Measurements from ENCODE around the gene TNNT1.

The TNNT1 gene

DNA sequence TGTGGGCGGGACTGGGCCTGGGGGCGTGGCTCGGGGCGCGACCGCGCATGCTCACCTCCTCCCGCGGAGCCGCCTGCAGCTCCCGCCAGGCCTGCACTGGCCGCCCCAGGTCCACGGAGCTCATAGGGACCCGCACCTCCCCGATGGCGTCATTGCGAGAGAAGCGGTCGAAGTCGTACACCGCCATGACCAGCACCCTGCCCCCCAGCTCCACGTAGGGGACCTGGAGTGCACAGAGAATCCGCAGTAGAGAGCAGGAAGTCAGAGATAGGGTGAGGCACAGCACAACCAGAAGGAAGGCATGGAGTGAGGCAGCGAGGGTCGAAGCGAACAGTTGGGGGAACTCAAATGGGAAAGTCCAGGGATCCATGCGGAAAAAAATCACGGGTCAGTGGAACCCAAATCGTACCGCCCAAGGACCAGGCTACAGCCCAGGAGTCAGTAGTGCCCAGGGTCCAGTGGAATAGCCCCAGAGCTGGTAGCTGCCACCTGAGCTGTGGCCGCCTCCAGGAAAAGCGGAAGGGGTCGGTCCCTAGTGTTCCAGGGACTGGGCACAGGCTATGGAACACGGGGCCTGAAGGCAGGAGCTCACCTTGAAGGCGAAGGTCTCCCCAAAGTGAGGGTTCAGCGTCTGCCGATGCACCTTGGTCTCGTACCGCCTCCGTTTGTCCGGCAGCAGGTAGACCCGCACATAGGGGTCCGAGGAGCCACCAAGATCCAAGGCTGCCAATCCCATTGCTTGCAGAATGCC lies 26.3 kb upstream of the TNNT1 start:
- Histone ChIP-seq H3K36me3 (replicated peaks; ENCODE audit: low read depth, low read length) (no peaks in the 10 kb centered on the region), H2AFZ (ENCODE audit: low read depth, low read length) (no peak overlapping the region), H3K9ac (ENCODE audit: low read length) (no peak overlapping the region), H4K20me1 (ENCODE audit: insufficient read depth, low read length) (no peaks in the 10 kb centered on the region), H3K79me2 (ENCODE audit: low read length) (no peaks in the 10 kb centered on the region), H3K4me3 (ENCODE audit: low read length) (no peak overlapping the region), H3K9me3 (ENCODE audit: insufficient read depth, low read length) (no peaks in the 10 kb centered on the region), H3K4me2 (ENCODE audit: low read length) (no peak overlapping the region), H3K4me1 (ENCODE audit: low read length) (no peaks in the 10 kb centered on the region), H3K27me3 (ENCODE audit: low read depth, low read length) (peaks cover 3% of the 10 kb centered on the region; the same call in 1 of the 2 replicates), H3K27ac (ENCODE audit: low read length) (no peak overlapping the region)
- TF ChIP-seq, protein P1, sequence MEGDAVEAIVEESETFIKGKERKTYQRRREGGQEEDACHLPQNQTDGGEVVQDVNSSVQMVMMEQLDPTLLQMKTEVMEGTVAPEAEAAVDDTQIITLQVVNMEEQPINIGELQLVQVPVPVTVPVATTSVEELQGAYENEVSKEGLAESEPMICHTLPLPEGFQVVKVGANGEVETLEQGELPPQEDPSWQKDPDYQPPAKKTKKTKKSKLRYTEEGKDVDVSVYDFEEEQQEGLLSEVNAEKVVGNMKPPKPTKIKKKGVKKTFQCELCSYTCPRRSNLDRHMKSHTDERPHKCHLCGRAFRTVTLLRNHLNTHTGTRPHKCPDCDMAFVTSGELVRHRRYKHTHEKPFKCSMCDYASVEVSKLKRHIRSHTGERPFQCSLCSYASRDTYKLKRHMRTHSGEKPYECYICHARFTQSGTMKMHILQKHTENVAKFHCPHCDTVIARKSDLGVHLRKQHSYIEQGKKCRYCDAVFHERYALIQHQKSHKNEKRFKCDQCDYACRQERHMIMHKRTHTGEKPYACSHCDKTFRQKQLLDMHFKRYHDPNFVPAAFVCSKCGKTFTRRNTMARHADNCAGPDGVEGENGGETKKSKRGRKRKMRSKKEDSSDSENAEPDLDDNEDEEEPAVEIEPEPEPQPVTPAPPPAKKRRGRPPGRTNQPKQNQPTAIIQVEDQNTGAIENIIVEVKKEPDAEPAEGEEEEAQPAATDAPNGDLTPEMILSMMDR (IDR thresholded peaks at IDR 0.05; ENCODE audit: low read depth, low read length) = no peak
- no peak for TF ChIP-seq EZH2phosphoT487 (IDR thresholded peaks at IDR 0.05; ENCODE audit: low read depth)

DNA sequence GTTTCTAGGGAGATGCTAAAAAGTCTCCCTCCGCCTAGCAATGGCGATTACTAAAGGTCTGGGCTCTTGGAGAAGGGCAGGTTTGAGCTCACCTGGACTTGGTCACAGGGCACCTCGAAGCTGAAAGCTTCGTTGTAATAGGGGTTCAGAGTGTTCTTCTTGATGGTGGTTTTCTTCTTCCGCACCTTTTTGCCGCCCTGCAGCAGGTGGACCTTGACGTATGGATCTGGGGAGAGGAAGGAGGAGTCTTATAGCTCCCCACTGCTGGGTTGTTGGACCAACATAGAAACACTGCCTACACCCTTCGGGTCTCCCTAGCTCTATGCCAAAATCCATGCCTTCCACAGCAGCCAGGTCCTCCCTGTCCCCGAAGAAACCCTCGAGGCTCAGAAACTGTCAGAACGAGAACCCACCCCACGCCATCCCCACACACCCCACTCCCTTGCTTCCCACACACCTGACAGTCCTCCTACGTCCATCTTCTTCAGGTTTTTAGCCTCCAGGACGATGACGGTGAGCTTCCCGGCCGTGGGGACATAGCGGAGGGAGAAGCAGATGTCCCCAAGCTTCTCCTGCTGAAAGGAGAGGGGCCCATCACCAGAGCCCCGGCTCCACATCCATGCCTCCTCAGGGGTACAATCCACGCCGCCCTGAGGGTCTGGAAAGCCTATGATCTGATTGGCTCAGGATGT lies 25.6 kb upstream of the TNNT1 start:
- H3K9me3 ChIP-seq (ENCODE audit: insufficient read depth, low read length) = no peaks in the 10 kb centered on the region
- peaks cover 4% of the 10 kb centered on the region; the same call in 1 of the 2 replicates for H3K27me3 ChIP-seq (ENCODE audit: low read depth, low read length)
- TF ChIP-seq EZH2phosphoT487 (IDR thresholded peaks at IDR 0.05; ENCODE audit: low read depth) = no peak
- TF ChIP-seq, protein P1 (IDR thresholded peaks at IDR 0.05; ENCODE audit: low read depth, low read length) = no peak
- no peak overlapping the region for H3K9ac ChIP-seq (ENCODE audit: low read length)
- no peak overlapping the region for H2AFZ ChIP-seq (ENCODE audit: low read depth, low read length)
- no peaks in the 10 kb centered on the region for H4K20me1 ChIP-seq (ENCODE audit: insufficient read depth, low read length)
- H3K27ac ChIP-seq (ENCODE audit: low read length) = no peak overlapping the region
- no peaks in the 10 kb centered on the region for H3K79me2 ChIP-seq (ENCODE audit: low read length)
- no peaks in the 10 kb centered on the region for H3K4me1 ChIP-seq (ENCODE audit: low read length)
- no peak overlapping the region for H3K4me3 ChIP-seq (ENCODE audit: low read length)
- no peaks in the 10 kb centered on the region for H3K36me3 ChIP-seq (replicated peaks; ENCODE audit: low read depth, low read length)
- H3K4me2 ChIP-seq (ENCODE audit: low read length) = no peak overlapping the region

DNA sequence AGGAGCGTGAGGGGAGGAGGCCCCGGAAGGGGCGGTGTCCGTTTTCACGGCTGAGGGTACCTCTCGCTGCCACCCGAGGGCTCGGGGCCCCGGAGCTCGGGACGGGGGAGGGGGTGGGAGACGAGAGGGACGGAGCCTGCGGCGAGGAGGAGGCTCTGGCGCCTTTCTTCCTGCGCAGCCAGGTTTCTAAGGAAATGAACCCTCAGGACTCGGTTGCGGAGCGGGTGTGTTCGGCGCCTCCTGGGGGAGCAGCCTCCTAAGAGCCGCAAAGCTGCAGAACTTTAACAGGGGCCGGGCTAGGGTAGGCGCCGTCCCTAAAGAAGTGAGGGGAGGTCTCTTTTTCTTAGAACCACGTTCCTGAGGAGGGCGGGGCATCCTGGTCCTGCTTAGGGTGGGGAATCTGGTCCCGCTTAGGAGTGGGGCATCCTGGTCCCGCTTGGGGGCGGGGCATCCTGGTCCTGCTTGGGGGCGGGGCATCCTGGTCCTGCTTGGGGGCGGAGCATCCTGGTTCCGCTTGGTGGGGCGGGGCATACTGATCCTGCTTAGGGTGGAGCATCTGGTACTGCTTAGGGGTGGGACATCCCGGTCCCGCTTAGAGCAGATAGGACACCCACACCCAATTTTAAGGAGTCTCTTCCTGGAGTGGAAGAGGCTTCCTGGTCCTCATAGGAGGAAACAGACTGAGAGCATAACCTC lies 24.9 kb upstream of the TNNT1 start:
- Histone ChIP-seq H3K36me3 (replicated peaks; ENCODE audit: low read depth, low read length) (no peaks in the 10 kb centered on the region), H3K4me1 (ENCODE audit: low read length) (no peaks in the 10 kb centered on the region), H3K4me2 (ENCODE audit: low read length) (no peak overlapping the region), H4K20me1 (ENCODE audit: insufficient read depth, low read length) (no peaks in the 10 kb centered on the region), H3K9me3 (ENCODE audit: insufficient read depth, low read length) (no peaks in the 10 kb centered on the region), H2AFZ (ENCODE audit: low read depth, low read length) (no peak overlapping the region), H3K27me3 (ENCODE audit: low read depth, low read length) (peaks cover 4% of the 10 kb centered on the region; the same call in 1 of the 2 replicates), H3K4me3 (ENCODE audit: low read length) (no peak overlapping the region), H3K27ac (ENCODE audit: low read length) (no peak overlapping the region), H3K79me2 (ENCODE audit: low read length) (no peaks in the 10 kb centered on the region), H3K9ac (ENCODE audit: low read length) (no peak overlapping the region)
- no peak for TF ChIP-seq EZH2phosphoT487 (IDR thresholded peaks at IDR 0.05; ENCODE audit: low read depth)
- TF ChIP-seq, protein P1 (IDR thresholded peaks at IDR 0.05; ENCODE audit: low read depth, low read length) = no peak

DNA sequence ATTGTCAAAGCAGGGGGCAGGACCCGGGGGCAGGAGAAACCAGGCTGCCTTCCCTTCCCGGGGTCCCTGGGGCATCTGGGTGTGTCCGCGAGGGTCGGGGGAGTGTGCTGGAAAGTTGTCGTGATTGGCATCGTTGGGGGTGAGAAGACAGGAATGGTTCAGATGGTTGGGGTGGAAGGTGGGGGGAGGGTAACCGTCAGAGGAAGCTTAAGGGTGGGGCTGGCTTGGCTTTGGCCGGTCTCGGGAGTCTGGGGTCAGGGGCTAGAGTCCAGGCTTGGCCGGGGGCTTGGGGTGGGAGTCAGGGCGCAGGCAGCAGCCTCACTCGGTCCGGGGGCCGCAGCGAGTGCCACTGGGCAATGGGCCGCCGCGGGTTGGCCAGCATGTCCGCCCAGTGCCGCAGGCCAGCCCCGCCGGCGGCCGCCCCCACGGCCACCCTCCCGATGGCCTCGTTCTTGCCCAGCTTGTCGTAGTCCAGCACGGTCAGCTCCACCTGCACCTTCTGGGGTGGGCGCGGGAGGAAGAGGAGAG lies 24.2 kb upstream of the TNNT1 start:
- no peak overlapping the region for H3K4me2 ChIP-seq (ENCODE audit: low read length)
- H2AFZ ChIP-seq (ENCODE audit: low read depth, low read length) = no peak overlapping the region
- no peaks in the 10 kb centered on the region for H4K20me1 ChIP-seq (ENCODE audit: insufficient read depth, low read length)
- H3K36me3 ChIP-seq (replicated peaks; ENCODE audit: low read depth, low read length) = no peaks in the 10 kb centered on the region
- H3K27ac ChIP-seq (ENCODE audit: low read length) = no peak overlapping the region
- peaks cover 4% of the 10 kb centered on the region; the same call in 1 of the 2 replicates for H3K27me3 ChIP-seq (ENCODE audit: low read depth, low read length)
- TF ChIP-seq, protein P1 (IDR thresholded peaks at IDR 0.05; ENCODE audit: low read depth, low read length) = no peak
- TF ChIP-seq EZH2phosphoT487 (IDR thresholded peaks at IDR 0.05; ENCODE audit: low read depth) = no peak
- no peaks in the 10 kb centered on the region for H3K79me2 ChIP-seq (ENCODE audit: low read length)
- no peaks in the 10 kb centered on the region for H3K4me1 ChIP-seq (ENCODE audit: low read length)
- H3K9ac ChIP-seq (ENCODE audit: low read length) = no peak overlapping the region
- H3K9me3 ChIP-seq (ENCODE audit: insufficient read depth, low read length) = no peaks in the 10 kb centered on the region
- no peak overlapping the region for H3K4me3 ChIP-seq (ENCODE audit: low read length)
